Measurements from ENCODE around the gene NFX1.

- no peak for TF ChIP-seq CTCF (IDR thresholded peaks at IDR 0.05)
- no peak for TF ChIP-seq POLR2A (IDR thresholded peaks at IDR 0.05)
- no peak for TF ChIP-seq EP300 (IDR thresholded peaks at IDR 0.05; ENCODE audit: low read depth)
- no peak for TF ChIP-seq POLR2AphosphoS5 (IDR thresholded peaks at IDR 0.05)
Observed at GRCh38 chr9:33403941-33404787, 113.8 kb downstream of the NFX1 start.

All from transverse colon (tissue), 4 donors.